Heart right ventricle (tissue), 16 donors: ENCODE measurements around the gene GMDS. TPM values are rescaled to one million over a fixed set of nuclear protein-coding genes. Genes with fewer than 3 reads are reported as not detected.

ENCODE experiments used
- ATAC-seq, 8 donors: fragments of 200-7000 bp; cut with Tn5 transposase; one replicate each; pipeline ENCODE4 v1.9.1; 2020; ENCODE audit warnings: mild to moderate bottlenecking in 8 of 8, moderate library complexity in 8 of 8, moderate number of reproducible peaks in 1 of 8
- DNase-seq, 2 donors: peaks; one replicate each; pipeline ENCODE4 v3.0.0-alpha.2; 2020
- H3K27ac ChIP-seq, 10 donors: fragments of 200-600 bp; sonication (generic) in 2 of 10; one replicate each; pipeline versions ENCODE4 v1.5.0 to v1.8.0; 2020 to 2022; ENCODE audit warnings: mild to moderate bottlenecking in 3 of 10
- H3K27me3 ChIP-seq, 7 donors: fragments of 200-600 bp; one replicate each; pipeline ENCODE4 v1.8.0; 2021 to 2022; ENCODE audit warnings: mild to moderate bottlenecking in 2 of 7
- H3K36me3 ChIP-seq, 9 donors: fragments of 200-600 bp; sonication (generic) in 1 of 9; one replicate each; pipeline versions ENCODE4 v1.5.0 to v1.8.0; 2020 to 2022; ENCODE audit warnings: mild to moderate bottlenecking in 2 of 9
- H3K4me1 ChIP-seq, 9 donors: fragments of 200-600 bp; sonication (generic) in 1 of 9; one replicate each; pipeline versions ENCODE4 v1.5.0 to v1.8.0; 2020 to 2022; ENCODE audit warnings: mild to moderate bottlenecking in 4 of 9
- H3K4me3 ChIP-seq, 10 donors: fragments of 200-600 bp; sonication (generic) in 2 of 10; one replicate each; pipeline versions ENCODE4 v1.5.0 to v1.8.0; 2020 to 2022; ENCODE audit warnings: mild to moderate bottlenecking in 7 of 10, moderate library complexity in 2 of 10
- H3K9me3 ChIP-seq, 11 donors: fragments of 200-600 bp in 10 of 11; sonication (generic) in 2 of 11; one replicate each; pipeline versions ENCODE4 v1.5.0 to v1.8.0; 2013 to 2022; ENCODE audit warnings: mild to moderate bottlenecking in 2 of 11, control low read depth in 1 of 11, moderate library complexity in 1 of 11
- WGBS, 2 donors: extraction: QIAGEN DNeasy Blood & Tissue Kit; methylation state at CpG; one replicate each; pipeline ENCODE4 v1.1.7; 2013; ENCODE audit warnings: inconsistent platforms in 1 of 2; 5-methylcytosine and 5-hydroxymethylcytosine counted together
- intact Hi-C, 10 donors: fragments of 100-400 bp; cut with DNase I; formaldehyde crosslinking; loops; one replicate each; pipeline versions ENCODE4 v1.11.1 to v1.14.2; 2022
- polyA plus RNA-seq, 2 donors: library from polyadenylated mRNA; stranded (reverse); fragments of 200-250 nt; gene quantifications; one replicate each; pipeline ENCODE4 v1.2.3, GENCODE V29; 2013
- total RNA-seq, 10 donors: library from RNA; stranded (reverse); fragmentation: NEBNext Ultra II Directional in 3 of 10; extraction: Animal tissue kit (Norgen Biotek cat#: 25700) in 3 of 10; gene quantifications; one replicate each; pipeline versions ENCODE4 v1.2.1 to v1.2.4, GENCODE V29; 2021 to 2023
- TF ChIP-seq, protein P1 (sequence below), 9 donors: fragments of 200-600 bp; sonication (generic) in 2 of 9; IDR thresholded peaks; one replicate each; pipeline versions ENCODE4 v1.5.0 to v1.8.0; 2021 to 2022; ENCODE audit warnings: antibody characterized with exemption in 9 of 9, mild to moderate bottlenecking in 5 of 9, moderate library complexity in 1 of 9
- donor health status: Arrhythmogenic right ventricular cardiomyopathy.
- donor health status: ischemic (EF 13 %, LVEDD 7.1; RV severe dilation, severe dysfunction).
- donor health status: healthy with polysubstance abuse.
- donor health status: DM: no; HTN: yes; CAD: no.
- donor health status: DM: no; HTN: no; CAD: no.
- donor health status: ischemic (EF 25% LVEDD 6.9; RV normal size, moderate dysfunction).
- donor health status: ischemic (EF 25% LVEDD 5.7; RV mildly dilated, moderate dysfunction).
- donor health status: healthy.
- donor health status: DM: yes; HTN: yes; CAD: no.
- donor health status: Ischemic cardiomyopathy.
- donor health status: ischemic (EF 35%, LVEDD 5.7; RV mildly dilated, moderate dysfunction).
- donor health status: nonischemic (EF 11% LVEDD 7.7; RV severe dilation, severe dysfunction).
- donor health status: DM: yes; HTN: yes; CAD: no.
- donor health status: PGD.
- donor health status: ischemic (EF 29% LVEDD 5.4; RV normal size, mild dysfunction).
- donor health status: nonischemic (EF 23%, LVEDD 6.1; RV moderate dilation, normal function).

Gene GMDS
- total and polyA plus RNA-seq, 12 donors = 5.0 to 10.6 (median 6.9) TPM

DNA sequence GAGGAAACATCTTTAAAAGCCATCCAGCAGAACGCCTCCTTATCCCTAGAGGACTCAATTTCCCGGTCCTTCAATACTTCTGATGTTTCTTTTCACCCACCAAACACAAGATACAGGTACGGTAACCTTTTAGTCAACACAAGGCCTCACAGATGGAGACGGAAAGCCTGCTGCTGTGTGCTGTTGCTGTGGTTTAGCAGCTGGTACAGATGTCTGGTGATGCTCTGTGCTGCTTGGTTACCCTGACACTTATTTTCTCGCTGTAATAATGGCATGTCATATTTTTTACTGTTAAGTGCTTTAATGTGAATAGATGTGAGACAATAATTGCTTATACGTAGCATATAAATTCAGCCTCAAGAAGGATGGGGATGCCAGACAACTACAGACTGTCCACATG, 25.3 kb downstream of the GMDS start:
- DNase-seq (no peak), ATAC-seq (no peak)
- no peaks in the 10 kb centered on the region for H3K36me3 ChIP-seq
- TF ChIP-seq, protein P1, sequence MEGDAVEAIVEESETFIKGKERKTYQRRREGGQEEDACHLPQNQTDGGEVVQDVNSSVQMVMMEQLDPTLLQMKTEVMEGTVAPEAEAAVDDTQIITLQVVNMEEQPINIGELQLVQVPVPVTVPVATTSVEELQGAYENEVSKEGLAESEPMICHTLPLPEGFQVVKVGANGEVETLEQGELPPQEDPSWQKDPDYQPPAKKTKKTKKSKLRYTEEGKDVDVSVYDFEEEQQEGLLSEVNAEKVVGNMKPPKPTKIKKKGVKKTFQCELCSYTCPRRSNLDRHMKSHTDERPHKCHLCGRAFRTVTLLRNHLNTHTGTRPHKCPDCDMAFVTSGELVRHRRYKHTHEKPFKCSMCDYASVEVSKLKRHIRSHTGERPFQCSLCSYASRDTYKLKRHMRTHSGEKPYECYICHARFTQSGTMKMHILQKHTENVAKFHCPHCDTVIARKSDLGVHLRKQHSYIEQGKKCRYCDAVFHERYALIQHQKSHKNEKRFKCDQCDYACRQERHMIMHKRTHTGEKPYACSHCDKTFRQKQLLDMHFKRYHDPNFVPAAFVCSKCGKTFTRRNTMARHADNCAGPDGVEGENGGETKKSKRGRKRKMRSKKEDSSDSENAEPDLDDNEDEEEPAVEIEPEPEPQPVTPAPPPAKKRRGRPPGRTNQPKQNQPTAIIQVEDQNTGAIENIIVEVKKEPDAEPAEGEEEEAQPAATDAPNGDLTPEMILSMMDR (IDR thresholded peaks at IDR 0.05) = no peak
- 79 to 80% methylated on average over 6 of the region's 6 CpGs for WGBS, 2 donors
- intact Hi-C loops = no loop called here
- no peaks in the 10 kb centered on the region for H3K27me3 ChIP-seq
- H3K4me3 ChIP-seq = no peak overlapping the region
- no peaks in the 10 kb centered on the region for H3K9me3 ChIP-seq
- H3K27ac ChIP-seq = no peak overlapping the region
- peaks cover 0 to 19% (median 6%) of the 10 kb centered on the region in 9 donors for H3K4me1 ChIP-seq

DNA sequence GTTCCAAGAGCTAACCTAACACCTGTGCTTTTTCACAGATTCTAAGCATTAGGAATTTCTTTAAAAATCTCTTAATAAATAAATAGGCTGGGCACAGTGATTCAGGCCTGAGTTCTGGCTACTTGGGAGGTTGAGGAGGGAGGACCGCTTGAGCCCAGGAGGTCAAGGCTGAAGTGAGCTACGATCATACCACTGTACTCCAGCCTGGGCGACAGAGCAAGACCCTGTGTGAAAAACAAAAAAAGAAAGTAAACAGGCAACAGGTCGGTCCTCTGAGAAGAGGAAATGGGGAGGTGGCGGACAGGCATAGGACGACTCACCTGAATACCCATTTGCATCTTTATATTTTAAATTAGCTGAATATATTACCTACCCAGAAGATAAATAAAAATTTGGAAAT, 26.5 kb downstream of the GMDS start:
- intact Hi-C loops = loop anchor here in 1 of 10 donors (10.0 kb wide), 2 partner anchors 136 to 416 kb away; no protein-coding TSS in a partner anchor

DNA sequence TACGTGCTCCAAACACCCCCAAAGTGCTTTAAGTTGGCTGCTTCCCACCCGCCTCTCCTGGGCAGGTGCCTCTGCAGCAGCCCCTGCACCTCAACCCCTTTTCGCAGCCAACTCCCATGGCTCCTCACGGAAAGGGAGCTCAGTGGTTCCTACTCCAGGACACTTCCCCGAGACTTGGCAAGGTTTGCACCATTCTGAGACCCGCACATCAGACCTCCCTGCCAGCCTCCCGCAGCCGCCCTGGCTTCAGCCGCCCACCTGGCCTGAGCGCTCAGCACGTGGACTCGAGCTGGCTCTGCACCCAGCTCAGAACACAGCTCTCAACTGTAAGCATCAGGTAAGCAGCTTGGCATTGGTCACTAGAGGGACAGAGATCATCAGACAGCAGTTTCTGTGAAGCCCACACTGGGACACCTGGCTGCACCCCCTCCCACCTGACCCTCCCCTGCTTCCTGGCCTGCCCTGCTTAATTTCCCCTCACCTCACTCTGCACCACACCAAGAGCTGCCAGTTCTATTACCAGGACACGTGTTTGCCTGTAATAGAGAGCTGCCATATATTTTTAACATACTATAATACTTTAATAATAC, 28.5 kb downstream of the GMDS start:
- Histone ChIP-seq H3K4me1 (peaks cover 0 to 11% (median 0%) of the 10 kb centered on the region in 9 donors), H3K27me3 (no peaks in the 10 kb centered on the region), H3K9me3 (no peaks in the 10 kb centered on the region), H3K36me3 (no peaks in the 10 kb centered on the region), H3K4me3 (no peak overlapping the region), H3K27ac (no peak overlapping the region)
- intact Hi-C loops = loop anchor here in 1 of 10 donors (10.0 kb wide), 2 partner anchors 138 to 418 kb away; no protein-coding TSS in a partner anchor
- no peak for ATAC-seq
- DNase-seq = no peak
- TF ChIP-seq, protein P1 (IDR thresholded peaks at IDR 0.05) = no peak
- 94 to 95% methylated on average over 13 of the region's 13 CpGs for WGBS, 2 donors

More for the DNA sequence above, 26.5 kb downstream of the GMDS start:
- no peak overlapping the region for H3K27ac ChIP-seq
- no peaks in the 10 kb centered on the region for H3K27me3 ChIP-seq
- H3K36me3 ChIP-seq = no peaks in the 10 kb centered on the region
- no peak for ATAC-seq
- no peak for DNase-seq
- TF ChIP-seq, protein P1 (IDR thresholded peaks at IDR 0.05) = no peak
- 90 to 93% methylated on average over 6 of the region's 6 CpGs for WGBS, 2 donors
- peaks cover 0 to 18% (median 6%) of the 10 kb centered on the region in 9 donors for H3K4me1 ChIP-seq
- H3K9me3 ChIP-seq = no peaks in the 10 kb centered on the region
- no peak overlapping the region for H3K4me3 ChIP-seq

DNA sequence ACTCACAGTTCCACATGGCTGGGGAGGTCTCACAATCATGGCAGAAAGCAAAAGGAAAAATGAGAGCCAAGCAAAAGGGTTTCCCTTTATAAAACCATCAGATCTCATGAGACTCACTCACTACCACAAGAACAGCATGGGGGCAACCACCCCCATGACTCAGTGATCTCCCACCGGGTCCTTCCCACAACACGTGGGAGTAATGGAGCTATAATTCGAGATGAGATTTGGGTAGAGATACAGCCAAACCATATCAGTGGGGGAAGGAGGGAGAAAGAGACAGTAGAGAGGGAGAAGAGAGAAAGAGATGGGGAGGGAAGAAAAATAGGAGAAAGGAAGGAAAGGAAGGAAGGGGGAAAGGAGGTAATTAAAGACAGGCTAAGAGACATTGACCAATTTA, 30.1 kb downstream of the GMDS start:
- Histone ChIP-seq H3K9me3 (no peaks in the 10 kb centered on the region), H3K27me3 (no peaks in the 10 kb centered on the region), H3K36me3 (no peaks in the 10 kb centered on the region), H3K4me1 (peaks cover 0 to 11% (median 0%) of the 10 kb centered on the region in 9 donors), H3K27ac (no peak overlapping the region), H3K4me3 (no peak overlapping the region)
- TF ChIP-seq, protein P1 (IDR thresholded peaks at IDR 0.05) = no peak
- DNase-seq (no peak), ATAC-seq (no peak)
- 64 to 67% methylated on average over 3 of the region's 3 CpGs for WGBS, 2 donors
- intact Hi-C loops = loop anchor here in 1 of 10 donors (10.0 kb wide), 2 partner anchors 139 to 419 kb away; no protein-coding TSS in a partner anchor
